Activated CD4-positive, alpha-beta memory T cell treated with anti-CD3 and anti-CD28 coated beads for 36 hours (primary cell): Measurements from ENCODE around the gene PRDM16. TPM values are rescaled to one million over a fixed set of nuclear protein-coding genes. Genes with fewer than 3 reads are reported as not detected.

ENCODE experiments used
- CTCF ChIA-PET: fragments of 350-600 bp; sonication (Branson Sonifier 250); formaldehyde crosslinking; loops from one replicate; lab custom pipeline; 2021; ENCODE audit warnings: antibody characterized with exemption, inconsistent platforms; lab: Charles Lee
- POLR2A ChIA-PET: fragments of 350-600 bp; sonication (Branson Sonifier 250); formaldehyde crosslinking; loops from one replicate; lab custom pipeline; 2021; ENCODE audit warnings: antibody characterized with exemption; lab: Charles Lee
- DNase-seq: peaks from one replicate; pipeline ENCODE4 v3.0.0-alpha.2; 2020
- H3K27ac Mint-ChIP-seq: one replicate; pipeline ENCODE4 v1.8.0; 2021; ENCODE audit warnings: mixed read lengths
- H3K27me3 Mint-ChIP-seq: one replicate; pipeline ENCODE4 v1.8.0; 2021; ENCODE audit warnings: mixed read lengths
- H3K36me3 Mint-ChIP-seq: one replicate; pipeline ENCODE4 v1.8.0; 2021; ENCODE audit warnings: mixed read lengths
- H3K4me1 Mint-ChIP-seq: one replicate; pipeline ENCODE4 v1.8.0; 2021; ENCODE audit warnings: low read depth, mixed read lengths
- H3K4me3 Mint-ChIP-seq: one replicate; pipeline ENCODE4 v1.8.0; 2021; ENCODE audit warnings: mild to moderate bottlenecking, mixed read lengths
- H3K9me3 Mint-ChIP-seq: one replicate; pipeline ENCODE4 v1.8.0; 2021; ENCODE audit warnings: mixed read lengths
- intact Hi-C: fragments of 100-400 bp; cut with micrococcal nuclease; formaldehyde crosslinking; loops from one replicate; pipeline ENCODE4 v1.15.1; 2023
- total RNA-seq, 2 experiments: library from RNA; stranded (reverse); gene quantifications; one replicate each; pipeline ENCODE4 v1.2.3, GENCODE V29; 2021

The PRDM16 gene
- total RNA-seq, 2 experiments from 2014 or later = not detected

DNA sequence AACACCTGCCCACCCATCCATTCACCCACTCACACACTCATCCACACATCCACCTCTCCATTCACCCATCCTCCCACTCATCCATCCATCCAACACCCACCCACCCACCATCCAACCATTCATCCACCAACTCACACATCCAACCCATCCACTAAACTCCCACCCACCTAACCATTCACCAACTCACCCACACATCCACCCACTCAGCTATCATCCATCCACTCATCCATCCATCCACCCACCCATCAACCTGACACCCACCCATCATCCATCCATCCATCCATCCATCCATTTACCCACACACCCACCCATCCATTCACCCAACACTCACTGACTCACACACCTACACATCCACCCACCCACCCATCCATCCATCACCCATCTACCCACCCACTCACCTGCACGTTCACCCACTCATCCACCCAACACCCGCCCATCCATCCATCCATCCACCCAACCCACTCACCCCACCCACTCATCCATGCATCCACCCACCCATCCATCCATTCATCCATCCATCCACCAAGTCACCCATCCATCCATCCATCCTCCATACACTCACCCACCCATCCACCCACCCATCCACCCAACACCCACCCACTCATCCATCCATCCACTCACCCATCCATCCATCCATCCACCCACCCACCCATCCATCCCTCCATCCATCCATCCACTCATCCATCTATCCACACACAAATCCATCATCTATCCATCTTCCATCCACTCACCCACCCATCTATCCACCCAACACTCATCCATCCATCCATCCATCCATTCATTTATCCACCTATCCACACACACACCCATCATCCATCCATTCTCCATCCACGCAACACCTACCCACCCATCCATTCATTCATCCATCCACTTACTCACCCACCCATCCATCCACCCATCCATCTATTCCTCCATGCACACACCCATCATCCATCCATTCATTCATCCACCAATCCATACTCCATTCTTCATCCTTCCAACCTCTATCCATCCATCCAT, 17.4 kb upstream of the PRDM16 start:
- H3K4me3 Mint-ChIP-seq = no peak overlapping the region
- H3K9me3 Mint-ChIP-seq = no peaks in the 10 kb centered on the region
- H3K4me1 Mint-ChIP-seq = no peaks in the 10 kb centered on the region
- H3K36me3 Mint-ChIP-seq = no peaks in the 10 kb centered on the region
- CTCF ChIA-PET = no interaction called here
- peaks cover 6% of the 10 kb centered on the region for H3K27me3 Mint-ChIP-seq
- intact Hi-C loops = no loop called here
- POLR2A ChIA-PET = no interaction called here
- no peak for DNase-seq
- no peak overlapping the region for H3K27ac Mint-ChIP-seq

DNA sequence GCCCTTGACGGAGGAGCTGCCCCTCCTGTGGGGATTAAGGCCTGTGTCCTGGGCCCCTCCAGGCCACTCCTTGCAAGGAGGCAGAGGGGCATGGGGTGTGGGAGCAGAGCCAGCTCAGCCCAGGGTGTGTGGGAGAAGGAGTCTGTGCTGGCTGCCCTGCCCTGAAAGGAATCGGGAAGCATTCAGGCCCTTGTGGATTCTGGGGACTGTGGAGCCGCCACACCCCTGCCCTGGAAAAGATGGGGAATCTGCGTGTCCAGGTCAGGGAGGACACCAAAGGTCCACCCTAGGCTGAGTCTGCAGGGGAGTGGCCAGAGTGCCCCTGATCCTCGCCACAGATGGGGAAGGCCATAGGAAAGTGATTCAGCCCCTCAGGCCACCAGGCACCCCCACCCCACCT, 16.5 kb upstream of the PRDM16 start:
- POLR2A ChIA-PET = no interaction called here
- H3K4me3 Mint-ChIP-seq = no peak overlapping the region

DNA sequence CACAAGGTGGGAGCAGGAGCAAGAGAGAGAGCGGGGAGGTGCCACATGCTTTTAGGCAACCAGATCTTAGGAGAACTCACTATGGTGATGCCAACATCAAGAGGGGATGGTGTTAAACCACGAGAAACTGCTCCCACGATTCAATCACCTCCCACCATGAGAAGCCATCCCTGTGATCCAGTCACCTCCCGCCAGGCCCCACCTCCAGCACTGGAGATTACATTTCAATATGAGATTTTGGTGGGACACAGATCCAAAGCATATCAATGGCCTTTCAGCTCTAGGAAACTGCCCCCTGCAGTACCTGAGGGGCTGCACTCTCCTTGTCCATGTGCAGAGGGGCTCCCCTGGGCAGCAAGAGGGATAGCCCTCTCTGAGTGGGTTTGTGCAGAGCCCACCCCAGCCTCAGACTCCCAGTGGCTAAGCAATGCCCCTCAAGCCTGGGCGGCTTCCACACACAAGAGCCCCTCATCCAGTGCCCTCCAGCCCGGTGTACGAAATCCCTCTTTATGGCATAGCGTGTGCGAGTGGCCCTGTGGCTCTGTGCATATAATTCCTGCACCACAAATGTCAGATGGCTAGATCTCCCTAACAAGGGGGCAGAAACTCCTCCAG, 15.5 kb upstream of the PRDM16 start:
- Mint-ChIP-seq H3K4me3 (no peak overlapping the region), H3K27me3 (peaks cover 6% of the 10 kb centered on the region), H3K4me1 (no peaks in the 10 kb centered on the region), H3K9me3 (no peaks in the 10 kb centered on the region), H3K36me3 (no peaks in the 10 kb centered on the region), H3K27ac (no peak overlapping the region)
- intact Hi-C loops = no loop called here
- ChIA-PET POLR2A (no interaction called here), CTCF (no interaction called here)
- no peak for DNase-seq

More for the DNA sequence above, 16.5 kb upstream of the PRDM16 start:
- Mint-ChIP-seq H3K27ac (no peak overlapping the region), H3K9me3 (no peaks in the 10 kb centered on the region), H3K36me3 (no peaks in the 10 kb centered on the region), H3K4me1 (no peaks in the 10 kb centered on the region), H3K27me3 (peaks cover 6% of the 10 kb centered on the region)
- no peak for DNase-seq
- CTCF ChIA-PET = no interaction called here
- intact Hi-C loops = no loop called here

DNA sequence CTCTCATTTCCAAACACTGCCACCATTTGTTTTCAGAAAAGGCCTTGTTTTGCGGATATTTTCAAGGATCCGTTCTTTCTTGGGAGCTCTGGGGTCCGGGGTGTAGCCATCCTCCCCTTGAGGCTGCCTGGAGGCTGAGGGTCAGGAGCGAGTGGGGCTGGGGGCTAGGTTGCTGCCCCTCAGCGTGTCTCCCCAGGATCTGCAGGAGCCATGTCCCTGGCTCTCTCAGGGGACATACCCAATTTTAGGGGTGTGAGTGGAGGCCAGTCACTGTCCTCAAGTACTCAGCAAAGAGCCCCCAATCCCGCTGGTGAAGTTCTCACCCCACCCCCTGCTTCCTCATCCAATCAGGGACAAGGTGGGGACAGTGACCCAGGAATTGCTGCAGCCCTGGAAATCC, 15.0 kb upstream of the PRDM16 start:
- Mint-ChIP-seq H3K4me3 (no peak overlapping the region), H3K36me3 (no peaks in the 10 kb centered on the region), H3K4me1 (no peaks in the 10 kb centered on the region), H3K27me3 (peaks cover 6% of the 10 kb centered on the region), H3K27ac (no peak overlapping the region), H3K9me3 (no peaks in the 10 kb centered on the region)
- POLR2A ChIA-PET = no interaction called here
- DNase-seq = no peak
- intact Hi-C loops = no loop called here
- CTCF ChIA-PET = no interaction called here

DNA sequence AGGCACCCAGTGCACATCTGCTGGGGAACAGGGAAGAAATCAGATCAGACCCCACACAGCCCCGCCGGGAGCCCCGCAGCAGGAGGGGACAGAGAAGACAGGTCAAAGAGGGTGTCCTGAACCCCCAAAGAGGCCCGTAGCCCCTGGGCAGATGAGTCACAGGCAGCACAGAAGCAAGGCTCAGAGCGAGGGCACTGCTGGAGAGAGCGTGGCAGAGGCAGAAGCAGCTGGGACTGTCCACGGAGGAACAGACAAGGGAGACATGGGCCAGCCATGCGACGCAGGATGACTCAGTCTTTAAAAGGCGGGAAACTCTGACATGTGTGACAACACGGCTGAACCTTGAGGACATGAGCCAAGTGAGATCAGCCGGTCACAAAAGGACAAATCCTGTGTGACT, 14.5 kb upstream of the PRDM16 start:
- DNase-seq = no peak
- Mint-ChIP-seq H3K27me3 (peaks cover 6% of the 10 kb centered on the region), H3K9me3 (no peaks in the 10 kb centered on the region), H3K4me1 (no peaks in the 10 kb centered on the region), H3K36me3 (no peaks in the 10 kb centered on the region), H3K4me3 (no peak overlapping the region), H3K27ac (no peak overlapping the region)
- intact Hi-C loops = no loop called here
- POLR2A ChIA-PET = no interaction called here
- CTCF ChIA-PET = no interaction called here

DNA sequence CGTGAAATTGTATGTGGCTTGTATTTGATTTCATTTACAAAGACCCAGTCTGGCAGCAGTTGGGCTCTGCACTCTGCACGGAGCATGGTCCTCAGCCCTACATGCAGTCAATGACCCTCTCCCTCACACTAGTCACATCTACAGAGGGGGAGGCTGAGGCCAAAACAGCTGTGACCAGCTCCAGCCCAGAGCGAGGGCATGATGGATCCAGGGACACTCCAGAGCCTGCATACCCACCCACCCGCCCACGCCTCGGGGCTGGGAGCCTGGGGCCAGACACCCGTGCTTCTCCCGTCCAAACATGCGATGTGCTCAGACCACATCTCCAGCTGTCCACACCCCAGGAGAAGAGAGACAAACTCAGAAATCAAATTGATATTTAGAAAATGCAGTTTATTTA, 14.0 kb upstream of the PRDM16 start:
- no peaks in the 10 kb centered on the region for H3K9me3 Mint-ChIP-seq
- H3K27me3 Mint-ChIP-seq = peaks cover 6% of the 10 kb centered on the region
- H3K4me1 Mint-ChIP-seq = no peaks in the 10 kb centered on the region
- CTCF ChIA-PET = no interaction called here
- H3K27ac Mint-ChIP-seq = no peak overlapping the region
- DNase-seq = no peak
- POLR2A ChIA-PET = no interaction called here
- H3K36me3 Mint-ChIP-seq = no peaks in the 10 kb centered on the region
- no peak overlapping the region for H3K4me3 Mint-ChIP-seq
- intact Hi-C loops = no loop called here

DNA sequence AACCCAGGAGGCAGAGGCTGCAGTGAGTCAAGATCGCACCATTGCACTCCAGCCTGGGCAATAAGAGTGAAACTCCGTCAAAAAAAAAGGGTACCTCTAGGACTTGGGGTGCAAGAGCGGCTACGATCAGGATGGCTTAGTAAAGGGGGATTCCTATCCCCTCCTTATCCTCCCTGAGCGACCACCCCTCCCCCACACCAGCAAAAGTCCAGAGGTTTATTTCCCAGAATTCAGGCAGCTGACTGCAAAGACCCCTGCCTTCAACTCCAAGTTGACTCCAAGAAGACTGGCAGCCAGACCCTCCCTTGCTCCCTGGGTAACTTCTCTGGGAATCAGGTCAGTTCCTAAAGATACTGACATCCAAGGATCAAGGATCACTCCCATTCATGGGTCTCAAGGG, 12.4 kb upstream of the PRDM16 start:
- Mint-ChIP-seq H3K4me3 (no peak overlapping the region), H3K27me3 (peaks cover 8% of the 10 kb centered on the region), H3K4me1 (no peaks in the 10 kb centered on the region), H3K9me3 (no peaks in the 10 kb centered on the region), H3K27ac (no peak overlapping the region), H3K36me3 (no peaks in the 10 kb centered on the region)
- ChIA-PET POLR2A (no interaction called here), CTCF (no interaction called here)
- DNase-seq = no peak
- intact Hi-C loops = no loop called here

DNA sequence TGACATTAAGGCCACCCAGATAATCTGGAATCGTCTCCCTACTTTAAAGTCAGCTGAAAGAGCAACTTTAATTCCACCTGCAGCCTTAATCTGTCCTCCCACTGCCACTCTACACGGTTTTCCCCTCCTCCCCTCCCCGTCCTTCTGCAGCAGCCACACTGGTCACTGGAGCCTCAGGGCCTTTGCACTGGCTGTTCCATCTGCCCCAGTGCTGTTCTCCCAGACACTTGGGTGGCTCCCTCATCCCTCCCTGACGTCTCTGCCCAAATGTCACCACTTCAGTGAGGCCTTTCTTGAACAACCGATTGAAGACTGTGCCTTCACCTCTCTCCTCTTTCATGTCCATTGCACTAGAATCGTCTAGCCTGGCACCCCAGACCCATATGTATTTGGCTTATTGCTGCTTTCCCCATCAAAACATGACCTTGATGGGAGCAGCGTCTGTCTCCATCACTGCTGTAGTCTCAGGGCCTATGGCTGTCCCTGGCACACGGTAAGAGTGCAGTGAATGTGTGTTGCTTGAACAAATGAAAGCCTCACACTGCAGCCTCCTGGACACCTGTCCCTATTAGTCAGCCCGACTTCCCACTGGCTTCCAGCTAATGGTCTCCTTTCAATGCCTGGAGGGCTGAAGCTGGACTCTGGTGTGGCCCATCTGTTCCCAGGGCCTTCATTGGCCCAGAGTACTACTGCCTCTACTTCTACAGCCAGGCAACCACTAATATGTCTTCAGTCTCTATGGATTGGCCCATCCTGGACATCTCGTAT, 10.6 kb upstream of the PRDM16 start:
- H3K4me1 Mint-ChIP-seq = no peaks in the 10 kb centered on the region
- H3K27me3 Mint-ChIP-seq = peaks cover 3% of the 10 kb centered on the region
- H3K4me3 Mint-ChIP-seq = no peak overlapping the region
- ChIA-PET POLR2A (no interaction called here), CTCF (no interaction called here)
- intact Hi-C loops = no loop called here
- H3K27ac Mint-ChIP-seq = no peak overlapping the region
- DNase-seq = no peak
- no peaks in the 10 kb centered on the region for H3K36me3 Mint-ChIP-seq
- no peaks in the 10 kb centered on the region for H3K9me3 Mint-ChIP-seq

DNA sequence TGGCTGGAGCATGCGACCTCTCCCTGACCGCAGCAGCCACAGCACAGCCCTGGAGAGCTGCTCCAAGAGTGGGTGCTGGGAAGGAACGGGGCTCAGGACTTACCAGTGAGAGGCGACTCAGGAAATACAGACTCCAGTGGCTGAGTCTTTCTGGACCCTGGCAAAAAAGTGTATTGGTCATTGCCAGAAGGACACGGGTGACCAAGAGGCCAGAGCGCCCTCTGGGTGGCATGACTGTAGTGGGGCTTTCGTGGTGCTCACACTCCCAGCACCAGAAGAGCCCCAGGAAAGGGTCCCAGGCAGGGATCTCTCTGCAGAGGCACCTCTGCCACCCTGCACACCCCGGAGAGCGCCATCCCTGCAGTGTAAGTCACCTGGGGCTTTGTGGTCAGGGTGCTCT, 8.9 kb upstream of the PRDM16 start:
- no peaks in the 10 kb centered on the region for H3K4me1 Mint-ChIP-seq
- H3K27me3 Mint-ChIP-seq = peaks cover 1% of the 10 kb centered on the region
- H3K4me3 Mint-ChIP-seq = no peak overlapping the region
- CTCF ChIA-PET = no interaction called here
- intact Hi-C loops = no loop called here
- no peak overlapping the region for H3K27ac Mint-ChIP-seq
- POLR2A ChIA-PET = no interaction called here
- no peaks in the 10 kb centered on the region for H3K36me3 Mint-ChIP-seq
- DNase-seq = no peak
- H3K9me3 Mint-ChIP-seq = no peaks in the 10 kb centered on the region

DNA sequence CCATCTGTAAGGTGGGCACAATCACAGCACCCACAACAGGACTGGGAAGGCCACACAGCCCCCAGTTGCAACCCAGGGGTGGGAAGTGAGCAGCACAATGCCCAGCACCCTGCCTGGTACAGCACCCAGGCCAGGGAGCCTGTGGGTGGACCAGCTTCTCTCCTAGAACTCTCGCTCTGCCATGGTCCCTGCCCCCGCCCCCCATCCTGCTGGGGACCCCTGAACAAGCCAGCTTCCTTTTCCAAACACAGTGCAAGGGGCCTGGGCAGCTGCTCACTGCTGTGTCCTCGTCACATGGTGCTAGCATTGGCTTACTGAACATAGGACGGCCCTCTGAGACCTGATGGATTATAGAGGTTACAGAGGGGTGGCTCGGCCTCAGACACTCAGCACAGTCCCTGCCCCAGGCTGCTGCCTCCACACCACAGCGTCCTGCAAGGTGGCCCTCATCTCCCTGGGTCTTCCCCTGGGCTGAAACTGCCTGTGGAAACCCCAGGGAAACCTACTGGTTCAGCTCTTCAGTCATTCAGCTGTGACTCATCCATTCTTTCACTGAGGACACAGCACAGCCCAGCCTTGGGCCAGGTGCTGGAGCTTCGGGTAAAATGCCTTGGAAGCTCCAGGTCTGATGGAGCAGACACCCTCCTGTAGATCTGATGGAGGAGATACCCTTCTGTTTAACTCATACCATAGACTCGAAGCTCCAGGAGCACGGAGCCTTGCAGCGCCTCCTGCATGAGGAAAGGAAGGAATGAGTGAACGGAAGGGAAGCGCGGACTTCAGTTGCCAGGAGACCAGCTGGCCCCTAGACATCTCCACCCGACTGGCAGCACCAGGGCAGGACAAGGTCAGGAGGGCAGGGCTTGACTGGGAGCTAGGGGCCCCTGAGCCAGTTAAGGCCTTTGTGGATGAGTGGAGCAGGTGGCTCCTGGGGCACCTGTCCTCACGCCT, 8.1 kb upstream of the PRDM16 start:
- no peaks in the 10 kb centered on the region for H3K4me1 Mint-ChIP-seq
- no peak overlapping the region for H3K27ac Mint-ChIP-seq
- intact Hi-C loops = no loop called here
- H3K27me3 Mint-ChIP-seq = peaks cover 1% of the 10 kb centered on the region
- H3K4me3 Mint-ChIP-seq = no peak overlapping the region
- ChIA-PET POLR2A (no interaction called here), CTCF (no interaction called here)
- H3K36me3 Mint-ChIP-seq = no peaks in the 10 kb centered on the region
- DNase-seq = no peak
- no peaks in the 10 kb centered on the region for H3K9me3 Mint-ChIP-seq

DNA sequence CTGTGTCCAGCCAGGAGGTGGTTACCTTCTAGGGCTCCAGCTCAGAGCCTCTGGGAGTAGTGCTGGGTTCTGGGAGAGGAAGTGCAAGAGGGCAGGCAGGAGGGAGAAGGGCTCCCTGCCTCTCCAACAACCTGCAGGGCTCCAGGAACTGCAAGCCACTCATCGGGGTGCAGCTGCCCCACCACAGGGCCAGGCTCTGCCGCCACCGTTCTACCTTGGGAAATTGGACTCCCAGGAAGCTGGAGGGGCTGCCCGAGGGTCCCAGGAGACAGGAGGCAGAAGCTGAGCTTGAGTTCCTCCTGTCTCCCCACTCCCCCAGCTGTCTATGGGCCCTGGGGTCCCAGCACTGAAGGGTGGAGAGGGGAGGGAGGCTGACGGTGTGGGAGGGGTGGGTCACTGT, 7.4 kb upstream of the PRDM16 start:
- H3K27ac Mint-ChIP-seq = no peak overlapping the region
- H3K27me3 Mint-ChIP-seq = peaks cover 4% of the 10 kb centered on the region
- CTCF ChIA-PET = no interaction called here
- no peaks in the 10 kb centered on the region for H3K9me3 Mint-ChIP-seq
- DNase-seq = no peak
- no peak overlapping the region for H3K4me3 Mint-ChIP-seq
- intact Hi-C loops = no loop called here
- H3K36me3 Mint-ChIP-seq = no peaks in the 10 kb centered on the region
- H3K4me1 Mint-ChIP-seq = no peaks in the 10 kb centered on the region
- POLR2A ChIA-PET = no interaction called here
